ENCODE results near the gene TBXAS1.

The TBXAS1 gene

DNA sequence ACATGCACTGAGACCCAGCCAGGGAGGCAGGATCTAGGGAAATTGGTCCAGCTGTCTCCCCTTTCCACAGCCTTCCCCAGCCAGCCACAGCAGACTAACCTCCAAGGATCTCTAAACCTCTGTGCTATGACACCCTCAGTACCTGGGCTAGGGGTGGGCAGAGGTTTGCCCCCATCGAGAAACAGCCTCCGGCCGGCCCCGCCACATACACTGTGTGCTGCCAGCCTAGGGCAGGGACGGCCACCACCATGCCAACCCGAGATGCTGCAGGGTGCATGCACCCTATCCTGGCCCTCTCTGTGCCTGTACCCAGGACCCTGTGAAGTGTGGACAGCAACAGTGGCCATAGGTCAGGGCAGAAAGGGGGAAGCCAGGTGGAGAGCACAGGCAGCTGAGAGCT lies 175.6 kb downstream of the TBXAS1 start:
- DNase-seq (ENCODE audit: low read depth) = no peak

DNA sequence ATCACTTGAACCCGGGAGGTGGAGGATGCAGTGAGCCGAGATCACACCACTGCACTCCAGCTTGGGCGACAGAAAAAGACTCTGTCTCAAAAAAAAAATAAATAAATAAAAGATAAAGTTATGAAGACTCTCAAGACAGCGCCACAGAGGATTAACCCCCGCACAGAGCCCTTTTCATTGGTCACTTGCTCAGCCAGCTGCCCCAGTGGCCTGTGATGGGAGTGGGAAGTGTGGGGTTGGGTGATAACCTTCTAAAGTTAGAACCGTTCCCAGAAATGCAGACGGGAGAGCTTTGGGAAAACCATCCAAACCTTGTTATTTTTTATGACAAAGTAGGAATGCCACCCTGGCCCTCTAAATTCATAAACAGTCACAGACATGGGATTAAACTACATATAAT lies 176.3 kb downstream of the TBXAS1 start:
- no peak for DNase-seq (ENCODE audit: low read depth)

DNA sequence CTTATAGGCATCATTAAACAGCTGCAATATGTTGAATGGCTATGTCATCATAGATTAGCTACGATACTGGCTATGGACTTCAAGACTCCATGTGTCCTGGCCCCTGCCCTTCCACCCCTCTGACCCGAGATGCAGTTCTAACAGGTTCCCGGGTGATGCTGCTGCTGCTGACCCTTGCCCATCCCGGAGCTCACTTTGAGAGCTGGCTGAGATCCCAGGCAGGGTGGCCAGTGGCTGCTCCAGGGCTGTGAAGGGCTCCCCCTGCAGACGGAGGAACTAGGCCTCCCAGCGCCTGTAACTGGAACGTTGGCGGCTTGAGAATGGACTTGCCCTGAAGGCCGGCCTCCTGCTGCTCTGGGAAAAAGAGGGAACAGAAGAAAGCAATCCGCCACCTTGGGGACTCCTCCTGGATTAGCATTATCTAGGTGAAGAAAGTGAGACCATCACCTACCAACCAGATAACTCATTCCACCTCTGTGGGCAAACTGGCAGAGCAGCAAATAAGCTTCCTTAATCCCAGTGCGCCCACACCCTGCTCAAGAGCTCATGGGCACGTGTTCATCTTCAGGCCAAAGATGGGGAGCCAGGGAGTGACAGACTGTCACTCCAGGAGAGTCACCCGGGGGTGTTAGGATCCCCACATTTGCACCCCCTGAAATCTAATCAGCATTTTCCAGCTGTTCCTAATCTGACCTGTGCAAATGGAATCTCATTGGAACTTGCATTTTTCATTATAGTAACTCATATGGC lies 176.9 kb downstream of the TBXAS1 start:
- DNase-seq (ENCODE audit: low read depth) = no peak

DNA sequence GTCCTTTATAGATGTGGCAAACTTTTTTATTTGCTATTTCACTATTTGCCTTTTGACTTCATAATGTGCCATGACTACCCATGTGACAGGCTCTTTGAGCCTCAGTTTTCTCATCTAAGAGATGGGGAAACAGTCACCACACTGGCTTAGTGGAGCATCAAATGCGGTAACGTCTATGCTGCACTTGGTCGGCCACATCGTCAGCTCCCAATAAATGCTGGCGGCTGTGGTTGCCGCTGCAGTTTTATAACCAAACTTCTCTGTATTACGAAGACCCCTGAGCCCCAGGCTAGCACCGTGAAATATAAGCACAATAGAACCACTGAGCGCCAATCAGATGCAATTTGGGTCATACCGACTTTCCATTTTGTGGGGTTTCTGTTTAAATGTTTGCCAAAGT lies 177.5 kb downstream of the TBXAS1 start:
- DNase-seq (ENCODE audit: low read depth) = no peak

DNA sequence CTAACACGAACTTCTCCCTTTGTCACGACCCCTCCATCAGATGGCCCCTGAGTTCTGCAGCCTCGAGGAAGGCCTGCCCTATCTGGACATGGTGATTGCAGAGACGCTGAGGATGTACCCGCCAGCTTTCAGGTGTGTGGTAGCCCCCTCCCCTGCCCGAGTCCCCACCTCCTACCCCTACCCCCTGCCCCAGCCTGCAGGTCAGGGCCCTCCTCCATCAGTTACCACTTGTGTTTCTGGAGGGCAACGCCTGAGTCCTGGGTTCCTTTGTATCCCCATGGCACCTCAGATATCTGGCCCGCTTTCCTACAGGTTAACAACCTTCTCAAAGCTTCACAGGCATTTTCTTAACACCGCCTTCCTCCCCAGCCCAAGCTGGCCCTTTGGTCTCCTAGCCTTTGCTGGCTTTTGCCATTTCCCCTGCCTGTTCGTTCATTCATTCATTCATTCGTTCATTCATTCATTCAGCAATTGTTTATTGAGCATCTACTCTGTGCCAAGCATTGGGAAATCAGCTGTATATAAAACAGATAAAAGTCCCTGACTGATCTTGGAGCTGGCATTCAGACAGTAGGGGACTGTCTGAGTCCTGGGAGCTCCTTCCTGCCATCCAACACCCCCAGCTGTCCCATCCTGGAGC lies 178.1 kb downstream of the TBXAS1 start:
- no peak for DNase-seq (ENCODE audit: low read depth)

DNA sequence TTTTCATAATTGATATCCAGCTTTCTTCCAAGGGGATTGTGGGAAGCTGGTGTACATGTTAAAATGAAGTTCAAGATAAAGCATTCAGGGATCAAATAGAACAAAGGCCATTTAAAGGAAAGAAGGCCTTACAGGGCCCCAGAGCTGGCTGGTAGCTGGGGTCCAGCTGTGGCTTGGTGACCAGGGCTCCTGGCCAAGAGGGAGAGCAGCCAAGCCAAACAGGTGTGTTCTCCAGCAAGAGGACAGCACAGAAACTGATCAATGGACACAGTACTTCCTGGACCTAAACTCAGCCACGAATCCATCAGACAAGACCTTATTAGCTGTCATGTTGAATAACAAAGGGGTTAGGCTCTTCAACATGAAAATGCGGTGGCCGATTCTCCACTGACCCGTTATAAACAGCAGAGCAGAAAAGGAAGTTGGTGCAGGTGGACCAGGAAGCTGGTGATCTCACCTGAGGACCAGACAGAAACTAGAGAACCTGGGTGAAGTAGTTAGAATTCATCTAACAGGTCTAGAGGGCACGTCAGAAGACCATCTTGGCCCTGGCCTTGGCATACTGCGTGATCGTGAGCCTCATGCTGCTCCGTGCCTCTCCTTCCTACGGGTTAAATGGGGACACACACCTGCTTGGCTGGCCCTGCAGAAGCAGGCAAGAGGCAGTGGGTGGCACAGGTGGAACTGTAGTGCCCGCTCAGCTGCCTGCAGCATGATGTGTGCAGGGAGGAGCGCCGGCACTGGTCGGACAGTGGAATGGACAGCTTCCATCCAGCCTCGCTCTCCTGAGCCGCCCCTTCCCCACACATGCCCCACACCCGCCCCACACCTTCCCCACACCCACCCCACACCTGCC lies 179.9 kb downstream of the TBXAS1 start:
- no peak for DNase-seq (ENCODE audit: low read depth)

DNA sequence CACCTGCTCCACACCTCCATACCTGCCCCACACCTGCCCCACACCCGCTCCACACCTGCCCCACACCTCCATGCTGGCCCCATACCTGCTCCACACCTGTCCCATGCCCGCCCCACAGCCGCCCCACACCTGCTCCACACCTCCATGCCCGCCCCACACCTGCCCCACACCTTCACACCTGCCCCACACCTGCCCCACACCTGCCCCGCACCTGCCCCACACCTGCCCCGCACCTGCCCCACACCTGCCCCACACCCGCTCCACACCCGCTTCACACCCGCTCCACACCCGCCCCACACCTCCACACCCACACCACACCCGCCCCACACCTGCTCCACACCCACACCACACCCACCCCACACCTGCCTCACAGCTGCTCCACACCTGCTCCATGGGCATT lies 180.7 kb downstream of the TBXAS1 start:
- no peak for DNase-seq (ENCODE audit: low read depth)

DNA sequence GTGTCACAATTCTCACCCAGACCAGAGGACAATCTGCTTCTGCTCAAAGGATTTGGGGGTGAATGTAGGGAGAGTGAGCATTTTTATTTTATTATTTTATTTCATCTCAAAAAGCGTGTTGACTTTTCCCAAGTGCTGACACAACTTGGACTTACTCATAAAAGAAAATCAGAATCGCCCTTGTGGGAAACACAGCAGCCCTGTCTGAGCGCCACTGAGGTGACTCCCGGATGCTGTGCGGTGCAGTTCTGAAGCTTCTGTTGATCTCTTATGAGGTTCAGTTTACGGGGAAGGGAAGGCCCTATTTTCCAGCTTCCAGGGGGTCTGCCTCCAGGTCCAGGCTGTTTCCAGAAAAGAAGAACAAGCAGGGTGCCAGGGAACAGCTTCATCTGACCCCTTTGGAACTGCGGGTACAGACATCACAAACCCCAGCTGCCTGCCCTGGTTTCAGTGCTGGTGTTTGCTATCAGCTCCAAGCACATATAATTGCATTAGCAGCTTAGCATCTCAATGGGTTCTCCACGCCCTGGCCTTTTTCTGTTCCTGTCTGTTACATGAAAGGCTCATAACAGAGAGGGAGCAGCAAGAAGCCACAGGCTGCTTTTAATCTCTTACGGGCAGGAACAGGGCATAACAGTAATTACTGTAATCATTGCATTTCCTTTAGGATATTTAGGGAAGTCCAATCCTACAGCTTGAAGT lies 181.3 kb downstream of the TBXAS1 start:
- DNase-seq (ENCODE audit: low read depth) = no peak

DNA sequence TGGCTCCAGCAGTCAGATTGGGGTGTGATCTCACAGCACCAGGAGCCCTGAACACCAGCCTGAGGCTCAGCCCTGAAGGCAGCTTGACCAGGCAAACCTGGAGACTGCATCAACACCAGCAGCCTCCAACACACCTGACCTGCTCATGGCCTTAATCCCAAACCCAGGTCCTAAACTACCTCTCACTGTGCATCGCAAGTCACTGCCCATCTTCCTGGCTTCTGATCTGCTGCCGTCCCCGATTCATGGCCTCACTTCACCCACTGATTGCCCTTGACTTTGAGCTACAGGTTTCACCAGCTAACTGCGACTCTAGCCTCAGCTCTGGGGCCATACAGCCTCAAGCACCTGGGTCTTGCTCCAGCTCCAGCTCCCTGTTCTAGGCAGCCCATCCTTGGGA lies 184.6 kb downstream of the TBXAS1 start:
- no peak for DNase-seq (ENCODE audit: low read depth)

DNA sequence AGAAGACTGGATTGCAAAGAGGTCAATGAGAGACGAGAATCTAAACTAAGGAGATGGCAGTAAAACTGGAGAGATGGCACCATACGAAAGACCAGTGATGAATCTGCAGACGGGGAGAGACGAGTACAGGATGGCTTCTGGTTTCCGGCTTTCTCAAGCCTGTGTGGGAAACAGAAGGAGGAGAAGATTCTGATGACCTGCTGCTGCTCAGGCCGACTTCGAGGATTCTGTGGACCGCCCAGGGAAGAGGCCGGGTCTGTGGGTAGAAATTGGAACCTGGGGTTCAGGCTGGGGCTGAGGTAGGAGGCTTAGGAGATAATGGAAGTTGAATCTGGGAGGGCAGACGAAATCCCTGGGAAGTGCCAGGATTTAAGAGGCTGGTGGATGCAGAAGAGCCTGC lies 185.1 kb downstream of the TBXAS1 start:
- no peak for DNase-seq (ENCODE audit: low read depth)

DNA sequence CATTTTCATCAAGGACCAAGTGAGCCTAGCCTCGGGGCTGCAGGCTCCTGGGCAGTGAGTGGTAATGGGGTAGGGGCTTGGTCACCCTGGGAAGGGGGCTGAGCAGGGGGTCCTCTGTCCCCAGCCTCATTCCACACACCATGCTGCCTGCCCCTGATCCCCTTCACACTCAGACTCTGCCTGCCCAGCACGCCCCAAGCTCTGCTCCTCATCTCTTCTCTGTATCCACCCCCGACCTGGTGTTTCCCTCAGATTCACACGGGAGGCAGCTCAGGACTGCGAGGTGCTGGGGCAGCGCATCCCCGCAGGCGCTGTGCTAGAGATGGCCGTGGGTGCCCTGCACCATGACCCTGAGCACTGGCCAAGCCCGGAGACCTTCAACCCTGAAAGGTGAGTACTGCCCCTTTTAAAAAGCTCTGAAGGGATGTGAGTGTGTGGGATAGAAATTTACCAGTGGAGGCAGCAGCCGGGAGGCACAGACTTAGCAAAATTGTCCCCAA lies 186.5 kb downstream of the TBXAS1 start:
- no peak for DNase-seq (ENCODE audit: low read depth)

DNA sequence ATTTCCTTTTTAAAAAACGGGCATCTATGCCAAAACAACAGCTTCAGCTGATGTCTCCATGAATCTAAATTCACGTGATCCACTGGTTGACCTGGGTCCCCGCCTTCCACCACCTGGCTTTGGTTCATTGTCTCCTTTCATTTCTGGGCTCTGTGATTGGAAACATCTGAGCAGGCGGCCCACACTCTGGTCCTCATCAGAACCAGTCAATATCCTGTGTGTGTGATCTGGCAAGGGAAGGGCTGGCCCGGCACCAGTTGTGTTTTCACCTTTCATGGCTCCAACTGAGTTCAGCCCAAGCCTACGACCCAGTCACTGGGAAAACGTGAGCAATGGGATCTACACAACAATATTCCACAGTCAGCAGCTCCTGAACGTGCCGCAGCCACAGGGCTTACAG lies 187.5 kb downstream of the TBXAS1 start:
- no peak for DNase-seq (ENCODE audit: low read depth)

DNA sequence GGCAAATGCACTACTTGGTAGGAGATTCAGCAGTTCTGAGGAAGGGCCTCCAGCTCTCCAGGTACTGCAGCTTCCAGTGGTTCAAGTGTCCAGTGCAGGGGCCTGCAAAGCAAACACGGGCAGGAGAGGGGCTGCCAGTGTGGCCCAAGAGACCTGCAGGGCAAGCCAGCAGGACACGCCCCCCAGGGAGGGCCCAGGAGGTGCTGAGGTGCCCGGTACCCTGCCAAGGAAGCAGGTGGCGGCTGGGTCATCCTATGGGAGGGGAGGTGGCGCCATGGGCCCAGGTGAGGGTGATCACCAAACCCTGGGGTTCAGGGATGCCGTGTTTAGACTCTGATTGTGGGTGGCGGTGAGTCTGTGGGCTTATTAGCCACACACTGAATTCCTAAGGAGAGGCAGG lies 188.0 kb downstream of the TBXAS1 start:
- DNase-seq (ENCODE audit: low read depth) = no peak

DNA sequence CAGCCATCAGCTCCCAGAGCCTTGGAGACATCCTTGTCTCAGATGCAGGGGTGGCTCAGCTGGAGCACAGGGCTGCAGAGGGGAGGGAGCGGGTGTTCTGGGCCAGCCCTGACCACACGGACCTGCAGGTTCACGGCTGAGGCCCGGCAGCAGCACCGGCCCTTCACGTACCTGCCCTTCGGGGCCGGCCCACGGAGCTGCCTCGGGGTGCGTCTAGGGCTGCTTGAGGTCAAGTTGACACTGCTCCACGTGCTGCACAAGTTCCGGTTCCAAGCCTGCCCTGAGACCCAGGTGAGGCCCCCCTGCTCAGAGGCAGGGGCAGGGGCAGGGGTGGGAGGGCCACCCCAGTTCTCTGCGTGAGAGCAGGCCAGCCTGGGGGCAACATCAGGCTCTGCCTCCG lies 188.5 kb downstream of the TBXAS1 start:
- DNase-seq (ENCODE audit: low read depth) = no peak

DNA sequence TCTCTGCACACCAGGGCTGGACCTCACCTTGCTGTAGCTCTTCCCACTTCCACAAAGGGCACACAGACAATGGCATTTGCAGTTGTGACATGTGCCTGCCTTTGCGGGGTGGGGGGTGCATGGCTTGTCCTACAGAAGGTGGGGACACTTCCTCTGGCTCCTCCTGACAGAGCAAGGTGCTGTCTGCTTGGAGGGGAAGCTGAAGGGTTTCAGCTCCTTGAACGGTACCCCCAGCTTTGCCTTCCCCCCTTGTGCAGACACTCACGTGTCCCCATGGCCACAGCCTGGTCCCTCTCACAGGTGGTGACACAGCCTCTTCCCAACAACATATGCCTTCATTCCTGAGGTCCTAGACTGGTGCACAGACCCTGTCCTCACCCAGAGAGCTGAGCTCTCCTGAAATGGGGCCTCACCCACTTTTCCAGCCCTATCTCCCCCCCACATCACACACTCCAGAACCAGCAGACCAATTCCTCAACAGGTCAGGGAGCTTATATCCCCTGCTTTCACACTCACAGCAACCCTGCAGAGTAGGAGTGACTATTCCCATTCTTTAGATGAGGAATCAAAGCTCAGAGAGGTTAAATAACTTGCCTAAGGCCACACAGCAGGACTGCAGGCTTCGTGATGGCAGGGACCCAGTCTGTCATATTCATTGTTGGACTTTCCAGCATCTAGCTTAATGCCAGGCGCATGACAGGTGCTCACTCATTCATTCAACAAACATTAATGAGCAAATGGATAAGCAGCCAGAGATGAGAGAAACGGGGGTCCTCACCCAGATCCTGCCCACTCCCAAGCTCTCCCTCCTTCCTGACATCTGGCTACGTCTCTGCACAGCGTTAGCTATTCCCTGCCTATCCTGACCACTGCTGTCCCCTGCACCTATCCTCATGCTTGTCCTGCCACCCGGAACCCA lies 189.3 kb downstream of the TBXAS1 start:
- no peak for DNase-seq (ENCODE audit: low read depth)

DNA sequence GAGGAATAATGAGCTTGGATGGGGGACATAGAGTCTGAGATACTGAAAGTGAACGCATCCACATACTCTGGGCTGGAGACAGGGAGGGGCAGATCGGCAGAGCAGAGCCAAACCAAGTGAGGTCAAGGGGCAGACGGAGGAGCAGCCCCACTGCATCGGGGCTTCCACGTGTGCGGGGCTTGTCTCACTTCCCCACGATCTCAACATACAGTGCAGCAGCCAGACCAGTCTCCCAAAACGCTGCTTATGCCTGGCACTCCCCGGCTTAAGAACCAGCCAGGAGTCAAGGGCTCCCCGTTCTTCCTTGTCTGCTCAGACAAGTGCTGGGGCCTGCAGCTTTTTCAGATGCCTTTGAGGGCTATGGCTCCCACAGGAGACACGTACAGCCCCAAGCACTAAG lies 190.1 kb downstream of the TBXAS1 start:
- DNase-seq (ENCODE audit: low read depth) = no peak

DNA sequence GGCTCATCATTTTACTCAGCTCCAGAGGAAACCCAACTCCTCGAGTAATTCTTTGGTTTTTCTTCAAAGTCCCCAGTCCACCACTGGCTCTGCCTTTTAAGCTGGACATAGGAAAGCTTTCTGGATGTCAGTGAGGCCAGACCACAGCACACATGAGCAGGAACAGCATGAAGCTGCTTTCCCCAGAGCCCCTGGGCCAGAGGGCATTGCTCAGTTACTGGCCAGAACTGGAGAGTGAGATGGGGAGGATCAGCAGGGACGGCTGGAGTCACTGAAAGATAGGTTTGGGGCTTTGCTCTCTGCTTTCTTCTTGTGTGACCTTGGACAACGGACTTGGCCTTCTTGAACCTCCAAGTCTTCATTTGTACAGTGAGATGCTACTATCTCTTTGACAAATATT lies 190.5 kb downstream of the TBXAS1 start:
- no peak for DNase-seq (ENCODE audit: low read depth)

DNA sequence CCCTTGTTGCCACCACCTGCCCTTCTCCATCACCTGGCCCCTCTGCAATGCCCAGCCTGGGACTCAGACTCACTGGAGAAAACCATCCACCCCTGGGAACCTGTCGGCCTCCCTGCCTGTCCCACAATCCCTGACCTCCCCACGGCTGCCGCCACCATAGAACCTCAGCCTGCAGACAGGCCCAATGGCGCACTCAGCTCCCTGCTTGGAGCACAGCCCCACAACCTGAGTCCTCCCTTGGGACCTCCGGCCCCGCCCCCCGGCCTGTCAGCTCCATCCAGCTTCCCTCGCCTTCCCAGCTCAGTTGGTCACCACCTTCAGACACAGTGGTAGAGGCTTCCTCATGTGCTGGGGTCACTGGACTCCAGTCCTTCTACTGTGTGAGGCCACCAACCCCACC lies 192.5 kb downstream of the TBXAS1 start:
- no peak for DNase-seq (ENCODE audit: low read depth)

DNA sequence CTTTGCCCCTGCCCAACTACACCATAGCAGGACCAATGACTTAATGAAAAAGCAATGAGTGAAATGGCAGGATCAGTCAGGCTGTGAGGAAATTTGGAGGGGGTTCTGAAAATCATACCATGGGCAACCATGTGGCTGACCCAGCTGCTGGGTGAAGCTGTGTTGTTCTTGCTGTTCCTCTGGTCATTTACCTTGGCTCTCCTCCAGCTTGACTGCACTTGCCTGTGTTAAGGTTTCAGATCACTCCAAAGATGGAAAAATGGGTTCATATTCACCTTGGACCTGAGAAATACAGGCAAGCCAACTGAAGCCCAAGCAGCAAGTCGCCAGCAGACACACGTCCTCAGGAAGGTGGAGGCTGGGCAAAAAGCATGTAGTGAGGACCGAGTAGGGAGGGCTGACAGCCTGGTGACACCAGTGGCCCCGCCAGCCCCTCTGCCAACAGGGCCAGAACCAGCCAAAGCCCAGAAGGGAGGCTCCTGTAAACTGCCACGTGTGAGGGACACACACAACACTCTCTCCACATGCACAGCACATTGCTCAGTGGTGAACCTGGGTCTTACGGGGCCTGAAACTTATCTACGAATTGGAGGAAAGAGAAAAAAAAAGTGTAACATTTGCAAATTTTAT lies 193.6 kb downstream of the TBXAS1 start:
- DNase-seq (ENCODE audit: low read depth) = no peak

DNA sequence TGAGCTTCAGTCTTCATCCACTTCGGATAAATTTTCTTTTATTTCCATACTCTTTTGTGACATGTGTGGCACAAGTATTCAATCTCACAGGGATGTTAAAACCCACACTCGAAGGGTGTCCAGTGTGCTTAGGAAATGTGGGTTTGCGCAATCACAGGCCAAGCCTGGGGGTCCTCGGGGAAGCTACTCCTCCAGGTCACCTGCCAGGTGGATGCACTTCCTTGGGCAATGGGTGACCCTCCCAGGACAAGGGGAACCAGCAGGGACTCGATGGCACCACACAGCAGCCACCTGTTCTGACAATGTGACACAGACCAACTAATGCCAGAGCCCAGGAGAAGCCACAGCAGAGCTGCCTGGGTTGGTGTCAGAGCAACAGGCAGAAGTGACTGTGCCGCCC lies 194.7 kb downstream of the TBXAS1 start:
- no peak for DNase-seq (ENCODE audit: low read depth)

DNA sequence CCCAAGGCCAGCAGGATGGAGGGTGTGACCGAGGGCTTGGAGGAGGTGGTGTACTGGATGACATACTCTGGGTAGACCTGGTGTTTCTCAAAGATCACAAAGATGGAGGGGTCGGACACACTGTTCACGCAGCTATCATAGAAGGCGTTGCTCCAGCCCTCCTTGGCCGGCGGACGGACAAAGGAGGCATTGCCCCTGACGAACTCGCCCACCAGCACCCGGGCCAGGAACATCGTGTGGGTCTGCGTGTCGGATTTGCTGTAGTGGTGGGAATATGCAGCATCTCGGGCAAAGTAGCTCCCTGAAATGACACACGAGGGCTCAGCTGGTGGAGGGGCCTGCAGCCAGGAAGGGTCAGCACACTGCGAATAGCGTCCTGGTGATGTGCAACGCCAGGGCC lies 195.5 kb downstream of the TBXAS1 start:
- DNase-seq (ENCODE audit: low read depth) = no peak

All from stimulated activated CD8-positive, alpha-beta memory T cell treated with anti-CD3 and anti-CD28 coated beads, Interleukin-7, amount 100 ng/mL, for 24 hours (primary cell).